Inferior parietal cortex (tissue), 1 donor: ENCODE data around the gene CTSE.
"Not testable (repeated sequence)": the region's sequence is repeated elsewhere in the genome, so short reads cannot be mapped to it uniquely, and the experiment has no call there.

Source experiments
- DNase-seq: peaks from one replicate; pipeline ENCODE4 v3.0.0-alpha.2; 2016; ENCODE audit errors: extremely low spot score

CTSE gene

DNA sequence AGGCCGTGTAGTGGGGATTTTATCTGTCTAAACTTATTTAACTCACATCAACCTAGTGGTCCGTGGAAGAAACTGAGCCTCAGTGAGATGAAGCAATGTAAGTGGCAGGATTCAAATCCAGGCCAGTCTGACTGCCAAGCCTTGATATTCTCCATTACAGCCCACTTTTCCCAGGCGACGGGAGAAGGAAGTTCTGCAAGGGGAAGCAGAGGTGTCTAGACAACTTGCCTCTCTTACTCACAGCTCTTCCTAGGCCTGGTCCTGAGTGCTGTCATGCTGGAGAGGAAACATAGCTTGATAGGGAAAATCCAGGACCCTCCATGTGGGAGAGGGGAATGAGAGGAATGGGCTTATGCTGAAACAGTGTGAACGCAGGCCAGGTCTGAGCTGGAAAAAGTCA is 9.1 kb downstream of the CTSE start:
- DNase-seq, result no peak

DNA sequence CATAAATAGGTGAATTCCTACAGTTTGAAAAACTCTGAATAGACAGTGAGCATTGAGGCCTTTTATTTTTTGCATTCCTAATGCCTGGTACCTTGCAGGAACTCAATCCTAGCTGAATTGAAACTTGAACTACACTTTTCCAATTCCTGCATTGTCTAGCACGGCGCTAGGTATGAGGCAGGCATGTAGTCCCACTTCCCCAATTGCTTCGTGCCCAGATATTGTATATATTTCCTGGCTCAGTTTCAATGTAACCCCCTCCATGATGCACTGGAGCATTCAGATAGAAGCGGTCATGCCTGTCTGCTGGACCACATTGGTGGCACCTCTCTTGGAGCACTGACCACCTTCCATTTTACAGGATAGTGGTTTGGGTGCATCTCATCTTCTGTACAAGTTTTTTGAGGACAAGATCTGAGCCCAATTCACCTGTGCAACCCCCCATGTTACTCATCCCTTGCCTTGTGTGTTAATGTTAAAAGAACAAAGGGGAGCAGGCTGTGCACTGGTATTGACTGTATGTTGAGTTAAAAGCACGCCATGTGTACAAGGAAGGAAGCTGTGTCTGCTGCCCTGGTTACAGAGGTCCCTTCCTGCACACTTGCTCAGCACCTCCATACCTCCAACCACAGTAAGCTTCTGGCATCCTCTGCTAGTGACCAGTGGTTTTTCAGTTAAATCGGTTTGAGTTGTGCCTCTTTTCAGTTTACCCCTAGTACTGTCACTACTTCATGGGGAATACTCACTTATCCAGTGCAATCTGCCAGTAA is 10.5 kb downstream of the CTSE start:
- DNase-seq, result no peak

DNA sequence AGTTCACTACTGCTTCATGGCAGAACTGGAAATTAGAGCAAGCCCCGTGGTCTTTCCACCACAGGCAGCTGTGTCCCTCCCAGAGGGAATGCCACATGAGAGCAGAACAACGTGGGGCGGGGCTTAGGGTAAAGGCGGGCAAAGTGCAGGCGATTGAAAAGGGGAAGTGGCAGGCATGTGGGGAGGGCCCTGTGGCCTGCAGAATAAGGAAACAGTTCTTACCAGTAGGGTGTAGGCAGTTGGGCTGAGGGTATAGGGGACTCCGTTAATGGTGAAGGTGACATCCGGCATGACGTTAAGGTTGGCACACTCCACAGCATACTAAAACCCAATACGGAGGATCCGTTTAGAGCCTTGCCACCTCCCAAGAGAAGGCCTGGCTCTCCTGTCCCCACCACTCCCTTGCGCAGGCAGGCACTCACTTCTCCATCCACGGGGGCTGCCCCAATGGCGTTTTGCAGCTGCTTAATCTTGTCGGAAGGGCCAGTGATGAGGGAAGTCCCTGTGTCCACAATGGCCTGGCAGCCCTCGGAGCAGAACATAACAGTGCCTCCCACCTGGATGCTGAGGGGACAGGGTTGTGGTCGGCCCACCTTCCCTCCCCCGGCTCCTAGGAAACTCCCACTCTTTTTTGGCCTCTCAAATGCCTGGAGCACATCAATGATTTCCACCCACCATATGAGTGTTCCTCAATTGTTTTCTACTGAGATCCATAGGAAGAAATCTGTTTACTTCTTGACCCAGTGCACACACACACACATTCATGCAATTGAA is 11.4 kb downstream of the CTSE start:
- DNase-seq, result no peak

DNA sequence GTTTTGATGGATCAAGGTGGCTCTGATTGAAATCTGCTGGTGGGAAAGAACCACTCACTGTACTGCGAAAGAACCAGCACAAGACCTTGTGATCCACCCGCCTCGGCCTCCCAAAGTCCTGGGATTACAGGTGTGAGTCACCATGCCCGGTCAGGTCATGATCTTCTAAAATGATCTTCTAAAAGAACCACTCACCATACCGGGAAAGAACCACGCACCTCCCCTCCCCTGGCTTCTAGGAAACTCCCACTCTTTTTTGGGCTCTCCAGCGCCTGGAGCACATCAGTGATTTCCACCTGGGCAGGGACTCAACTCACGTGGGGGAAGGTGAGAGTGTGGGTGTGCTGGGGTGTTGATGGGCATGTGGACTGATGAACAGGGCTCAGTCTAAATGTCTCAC is 12.6 kb downstream of the CTSE start:
- no peak for DNase-seq

DNA sequence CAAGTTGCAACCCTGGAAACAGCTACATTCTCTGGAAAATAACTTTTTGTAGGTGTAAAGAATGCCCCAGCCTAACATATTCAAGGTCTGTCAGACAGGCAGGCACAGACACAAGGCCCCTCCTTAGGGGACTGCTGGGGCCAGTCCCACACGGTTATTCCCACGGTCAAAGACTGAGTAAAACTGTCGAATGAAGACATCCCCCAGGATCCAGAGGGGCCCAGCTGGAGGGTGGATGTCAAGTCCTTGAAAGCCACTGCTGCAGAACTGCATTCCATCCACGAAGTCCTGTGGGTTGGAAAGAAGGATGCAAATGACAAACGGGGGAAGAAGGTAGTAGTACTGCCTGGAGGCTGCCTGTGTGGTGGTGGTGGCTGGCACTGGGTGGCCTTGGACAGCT is 13.6 kb downstream of the CTSE start:
- DNase-seq, result no peak

- no peak for DNase-seq
These were observed 16.7 kb downstream of the CTSE start for GRCh38 chr1:206006946-206007345.

DNA sequence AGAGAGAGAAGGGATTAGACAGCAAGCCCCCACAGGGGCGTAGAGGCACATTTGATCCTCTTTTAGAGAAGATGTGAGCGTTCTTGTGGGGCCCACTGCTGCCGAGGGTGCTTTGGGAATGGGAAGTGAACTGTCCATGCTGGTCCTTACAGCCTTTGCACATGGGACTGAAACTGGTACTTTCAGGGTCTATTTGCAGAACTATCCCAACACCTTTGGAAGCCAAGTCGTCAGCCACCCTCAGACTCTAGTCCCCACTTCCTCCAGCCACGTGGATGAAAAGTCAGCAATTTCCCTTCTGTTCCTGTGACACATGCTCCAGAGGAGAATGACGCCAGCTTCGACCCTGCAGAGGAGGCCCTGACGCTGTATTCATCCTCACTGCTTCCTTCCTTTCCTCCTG is 17.9 kb downstream of the CTSE start:
- no peak for DNase-seq

GRCh38 chr1:206005234-206005633 is 18.5 kb downstream of the CTSE start:
- DNase-seq, result no peak

DNA sequence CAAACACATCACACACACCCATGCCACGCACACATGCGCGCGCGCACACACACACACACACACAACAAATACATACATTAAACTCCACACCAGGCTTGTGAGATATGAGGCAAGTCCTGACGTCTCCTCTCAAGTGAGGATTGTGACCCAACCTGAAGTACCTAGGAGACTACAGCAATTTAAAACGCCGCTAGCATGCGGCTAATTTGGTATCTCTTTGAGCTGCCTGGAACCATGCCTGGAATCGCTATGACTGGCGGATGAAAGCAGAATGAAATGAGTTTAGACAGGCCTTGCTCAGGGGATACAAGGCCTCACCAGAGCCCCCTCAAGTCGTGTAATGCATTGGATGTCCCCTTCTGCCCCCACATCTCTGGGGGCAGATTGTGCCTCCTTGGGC is 18.9 kb downstream of the CTSE start:
- no peak for DNase-seq

GRCh38 chr1:206003854-206004800 is 19.6 kb downstream of the CTSE start:
- no peak for DNase-seq

DNA sequence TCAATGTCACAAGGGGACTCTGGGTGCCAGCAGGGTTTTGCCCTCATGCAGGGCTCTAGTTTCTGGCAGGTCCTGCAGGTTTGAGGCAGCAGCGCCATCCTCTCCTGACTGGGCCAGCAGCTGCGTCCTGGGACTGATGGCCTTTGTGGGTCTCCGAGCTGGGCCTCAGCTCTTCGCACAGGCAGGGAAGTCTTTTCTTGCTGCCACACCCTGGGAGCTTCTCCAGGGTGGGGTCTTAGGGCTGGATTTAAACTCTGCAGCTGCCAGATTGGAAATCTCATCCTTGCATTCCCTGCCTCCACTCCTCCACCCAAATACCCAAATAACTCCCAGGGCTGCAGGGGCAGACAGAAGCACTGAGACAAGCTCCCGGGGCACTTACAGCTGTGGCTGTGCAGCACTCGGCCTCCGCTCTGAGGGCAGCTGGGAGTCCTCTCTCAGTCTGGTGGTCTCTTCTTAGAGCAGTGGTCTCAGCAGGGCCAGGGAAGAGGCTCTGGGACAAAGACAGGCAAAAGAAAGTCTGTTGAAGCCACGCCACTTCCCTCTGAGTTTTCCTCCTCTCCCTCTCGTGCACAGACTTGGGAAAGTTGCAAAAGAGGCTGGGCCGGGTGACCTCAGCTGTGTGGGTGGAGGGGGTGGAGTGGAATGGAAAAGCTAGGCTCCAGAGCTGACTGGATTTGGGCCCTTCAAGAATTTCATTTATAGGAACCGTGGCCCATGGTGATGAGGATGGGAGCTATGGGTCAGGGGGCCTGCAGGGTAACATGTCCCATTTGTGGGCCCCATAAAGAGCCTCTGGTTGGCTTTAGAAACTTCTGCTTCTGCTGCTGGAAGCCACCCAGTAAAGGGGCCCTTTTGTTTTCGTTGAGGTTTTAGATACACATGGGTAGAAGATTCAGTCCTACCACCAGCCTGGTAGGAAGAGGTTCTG is 20.6 kb downstream of the CTSE start, which contains the start of gene RAB7B:
Gene RAB7B, minus strand, starts transcription at position 525 of the 931 bp plus-strand sequence. CDS start 9,260 bp downstream, outside the sequence.
- DNase-seq, result no peak

DNA sequence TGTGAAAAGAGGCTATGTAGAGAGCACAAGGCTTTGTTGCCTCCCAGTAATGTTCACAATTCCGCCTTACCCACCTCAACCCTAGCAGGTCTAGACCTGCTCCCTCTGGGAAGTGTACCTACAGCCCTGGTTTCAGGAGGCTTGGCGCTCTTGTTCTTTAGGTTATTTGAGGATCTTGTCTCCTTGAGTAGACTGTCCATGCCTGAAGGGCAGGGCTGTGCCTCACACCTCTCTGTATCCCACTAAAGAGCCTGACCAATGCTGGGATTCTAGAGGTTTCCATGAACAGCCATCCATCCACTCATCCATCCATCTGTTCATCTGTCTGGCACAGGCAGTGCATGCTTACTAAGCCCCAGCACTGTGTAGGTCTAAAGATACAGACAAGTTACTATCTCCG is 21.5 kb downstream of the CTSE start:
- no peak for DNase-seq

GRCh38 chr1:206001476-206001888 is 22.2 kb downstream of the CTSE start:
- DNase-seq, result peak; percentile 72

GRCh38 chr1:206000641-206001339 is 22.9 kb downstream of the CTSE start:
- no peak for DNase-seq

DNA sequence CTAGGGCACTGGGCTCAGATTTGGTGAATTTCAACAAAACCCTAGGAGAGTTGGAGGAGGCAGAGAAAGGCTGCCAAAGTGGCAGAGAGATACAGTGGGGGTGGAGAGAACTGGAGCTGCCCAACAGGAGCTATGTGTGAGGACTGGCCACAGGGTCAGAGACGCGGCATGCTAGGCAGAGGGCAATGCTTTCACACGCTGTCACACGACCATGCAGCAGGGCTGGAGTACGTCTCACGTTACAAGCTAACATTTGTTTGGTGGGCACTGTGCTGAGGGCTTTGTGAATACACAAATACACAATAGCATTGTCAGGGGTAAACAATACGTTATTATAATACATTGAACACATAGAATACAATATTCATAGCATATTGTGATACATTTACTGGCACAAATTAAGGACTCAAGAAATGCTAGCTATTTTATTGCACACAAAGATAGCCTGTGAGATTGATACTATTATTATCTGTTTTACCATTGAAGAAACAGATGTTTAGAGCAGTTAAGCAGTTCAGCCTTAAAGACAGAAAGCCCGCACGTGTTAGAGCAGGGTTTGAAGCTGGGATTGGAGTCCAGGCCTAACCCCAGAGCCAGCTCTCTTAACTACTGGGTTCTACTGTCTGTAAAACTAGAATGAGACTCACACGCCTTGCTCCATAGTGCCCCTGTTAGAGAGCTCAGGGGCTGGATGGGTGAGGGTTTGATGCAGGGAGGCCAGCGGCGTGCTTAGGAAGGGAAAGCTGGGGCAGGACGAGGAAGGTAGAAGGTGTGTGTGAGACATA is 25.0 kb downstream of the CTSE start:
- DNase-seq, result peak; percentile 65

GRCh38 chr1:205996641-205997040 is 27.1 kb downstream of the CTSE start:
- DNase-seq, result not testable (repeated sequence)

DNA sequence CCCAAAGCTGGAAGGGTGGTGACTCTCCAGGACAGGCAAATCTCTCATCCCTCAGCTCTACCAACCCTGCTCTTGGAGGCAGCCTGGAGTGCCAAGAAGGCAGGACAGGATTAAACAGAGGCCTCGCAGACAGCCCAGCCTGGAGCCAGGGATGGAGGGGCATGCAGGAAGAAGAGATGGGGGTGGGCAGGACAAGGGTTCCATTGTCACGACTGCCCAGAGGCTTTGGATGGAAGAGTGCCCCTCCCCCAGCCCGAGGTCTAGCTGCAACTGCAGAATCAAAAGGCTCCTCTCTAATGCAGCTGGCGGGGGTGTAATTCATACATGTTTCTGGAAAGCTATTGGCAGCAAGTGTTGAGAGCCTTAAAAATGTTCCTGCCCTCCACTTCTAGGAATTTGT is 29.3 kb downstream of the CTSE start:
- DNase-seq, result peak; percentile 81

- no peak for DNase-seq
These were observed 30.6 kb downstream of the CTSE start for GRCh38 chr1:205993068-205993467.

- no peak for DNase-seq
These were observed 31.3 kb downstream of the CTSE start for GRCh38 chr1:205992218-205992882.
